ENCODE measurements around the gene BCOR.

DNA sequence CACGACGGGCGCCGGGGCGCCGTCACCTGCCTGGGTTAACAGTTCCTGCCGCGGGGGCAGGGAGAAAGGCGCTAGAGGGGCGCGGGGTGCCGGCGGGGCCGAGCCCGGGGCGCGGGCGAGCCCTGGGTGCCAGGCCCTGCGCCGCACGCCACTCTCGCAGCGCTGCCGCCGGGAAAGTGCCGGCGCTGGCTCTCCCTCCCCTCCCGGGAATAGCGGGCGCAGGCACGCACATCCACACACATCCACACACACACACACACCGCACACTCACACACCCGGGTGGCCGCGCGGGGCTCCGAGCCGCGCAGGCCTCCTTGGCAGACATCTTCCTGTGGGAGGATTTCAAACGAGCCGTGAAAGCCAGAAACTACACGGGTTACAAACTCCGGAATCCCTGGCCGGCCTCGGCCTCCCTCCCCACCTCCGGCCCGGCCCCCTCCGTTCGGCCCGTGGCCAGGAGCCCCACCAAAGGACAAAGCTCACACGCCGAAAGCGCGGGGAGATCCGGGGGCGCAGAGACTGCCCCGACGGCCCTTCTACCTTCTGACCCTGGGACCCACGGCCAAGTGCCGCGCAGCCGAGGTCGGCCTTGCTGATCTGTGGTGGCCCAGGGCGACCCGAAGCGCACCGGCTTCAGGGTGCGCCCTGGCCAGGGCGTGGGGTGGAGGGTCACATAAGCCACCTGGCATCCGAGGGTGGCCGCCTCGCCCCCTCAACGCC is 92.3 kb downstream of the BCOR start:
- TF ChIP-seq, protein P1, sequence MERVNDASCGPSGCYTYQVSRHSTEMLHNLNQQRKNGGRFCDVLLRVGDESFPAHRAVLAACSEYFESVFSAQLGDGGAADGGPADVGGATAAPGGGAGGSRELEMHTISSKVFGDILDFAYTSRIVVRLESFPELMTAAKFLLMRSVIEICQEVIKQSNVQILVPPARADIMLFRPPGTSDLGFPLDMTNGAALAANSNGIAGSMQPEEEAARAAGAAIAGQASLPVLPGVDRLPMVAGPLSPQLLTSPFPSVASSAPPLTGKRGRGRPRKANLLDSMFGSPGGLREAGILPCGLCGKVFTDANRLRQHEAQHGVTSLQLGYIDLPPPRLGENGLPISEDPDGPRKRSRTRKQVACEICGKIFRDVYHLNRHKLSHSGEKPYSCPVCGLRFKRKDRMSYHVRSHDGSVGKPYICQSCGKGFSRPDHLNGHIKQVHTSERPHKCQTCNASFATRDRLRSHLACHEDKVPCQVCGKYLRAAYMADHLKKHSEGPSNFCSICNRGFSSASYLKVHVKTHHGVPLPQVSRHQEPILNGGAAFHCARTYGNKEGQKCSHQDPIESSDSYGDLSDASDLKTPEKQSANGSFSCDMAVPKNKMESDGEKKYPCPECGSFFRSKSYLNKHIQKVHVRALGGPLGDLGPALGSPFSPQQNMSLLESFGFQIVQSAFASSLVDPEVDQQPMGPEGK (CRISPR knock-in tag; IDR thresholded peaks at IDR 0.05; ENCODE audit: borderline replicate concordance), result no peak
- TF ChIP-seq TOX (CRISPR knock-in tag; IDR thresholded peaks at IDR 0.05; ENCODE audit: borderline replicate concordance) (no peak), ISL1 (CRISPR knock-in tag; IDR thresholded peaks at IDR 0.05) (no peak), ZFP30 (CRISPR knock-in tag; IDR thresholded peaks at IDR 0.05) (no peak), ESRRG (CRISPR knock-in tag; IDR thresholded peaks at IDR 0.05) (no peak), ARNTL (CRISPR knock-in tag; IDR thresholded peaks at IDR 0.05; ENCODE audit: borderline replicate concordance, low read depth) (no peak), RARB (CRISPR knock-in tag; IDR thresholded peaks at IDR 0.05) (no peak), ZNF70 (CRISPR knock-in tag; IDR thresholded peaks at IDR 0.05) (no peak)
- TF ChIP-seq, protein P2, sequence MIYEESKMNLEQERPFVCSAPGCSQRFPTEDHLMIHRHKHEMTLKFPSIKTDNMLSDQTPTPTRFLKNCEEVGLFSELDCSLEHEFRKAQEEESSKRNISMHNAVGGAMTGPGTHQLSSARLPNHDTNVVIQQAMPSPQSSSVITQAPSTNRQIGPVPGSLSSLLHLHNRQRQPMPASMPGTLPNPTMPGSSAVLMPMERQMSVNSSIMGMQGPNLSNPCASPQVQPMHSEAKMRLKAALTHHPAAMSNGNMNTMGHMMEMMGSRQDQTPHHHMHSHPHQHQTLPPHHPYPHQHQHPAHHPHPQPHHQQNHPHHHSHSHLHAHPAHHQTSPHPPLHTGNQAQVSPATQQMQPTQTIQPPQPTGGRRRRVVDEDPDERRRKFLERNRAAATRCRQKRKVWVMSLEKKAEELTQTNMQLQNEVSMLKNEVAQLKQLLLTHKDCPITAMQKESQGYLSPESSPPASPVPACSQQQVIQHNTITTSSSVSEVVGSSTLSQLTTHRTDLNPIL (CRISPR knock-in tag; IDR thresholded peaks at IDR 0.05; ENCODE audit: low read depth), result no peak
- TF ChIP-seq, protein P3, sequence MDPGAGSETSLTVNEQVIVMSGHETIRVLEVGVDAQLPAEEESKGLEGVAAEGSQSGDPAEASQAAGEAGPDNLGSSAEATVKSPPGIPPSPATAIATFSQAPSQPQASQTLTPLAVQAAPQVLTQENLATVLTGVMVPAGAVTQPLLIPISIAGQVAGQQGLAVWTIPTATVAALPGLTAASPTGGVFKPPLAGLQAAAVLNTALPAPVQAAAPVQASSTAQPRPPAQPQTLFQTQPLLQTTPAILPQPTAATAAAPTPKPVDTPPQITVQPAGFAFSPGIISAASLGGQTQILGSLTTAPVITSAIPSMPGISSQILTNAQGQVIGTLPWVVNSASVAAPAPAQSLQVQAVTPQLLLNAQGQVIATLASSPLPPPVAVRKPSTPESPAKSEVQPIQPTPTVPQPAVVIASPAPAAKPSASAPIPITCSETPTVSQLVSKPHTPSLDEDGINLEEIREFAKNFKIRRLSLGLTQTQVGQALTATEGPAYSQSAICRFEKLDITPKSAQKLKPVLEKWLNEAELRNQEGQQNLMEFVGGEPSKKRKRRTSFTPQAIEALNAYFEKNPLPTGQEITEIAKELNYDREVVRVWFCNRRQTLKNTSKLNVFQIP (CRISPR knock-in tag; IDR thresholded peaks at IDR 0.05; ENCODE audit: borderline replicate concordance, low read depth), result no peak

Data from SK-N-SH treated with all-trans-retinoic acid at 6 μM for 48 hours (cell line).